Gastroesophageal sphincter (tissue), 3 donors: ENCODE results near the gene CENPQ.

Source experiments
- CTCF ChIP-seq, 4 experiments: fragments of 200-600 bp in 2 of 4; fragments of 450-650 bp in 2 of 4; sonication (generic) in 1 of 4; IDR thresholded peaks; one replicate each; pipeline ENCODE4 v1.5.1; 2017 to 2019; ENCODE audit warnings: antibody characterized with exemption in 4 of 4, mild to moderate bottlenecking in 2 of 4, moderate library complexity in 2 of 4
- EP300 ChIP-seq: sonication (generic); formaldehyde crosslinking; IDR thresholded peaks from one replicate; pipeline ENCODE4 v1.6.1; 2017; ENCODE audit warnings: antibody characterized with exemption, mild to moderate bottlenecking
- POLR2A ChIP-seq, 2 donors: fragments of 450-650 bp; IDR thresholded peaks; one replicate each; pipeline ENCODE4 v1.6.1; 2017; ENCODE audit warnings: antibody characterized with exemption in 2 of 2, mild to moderate bottlenecking in 2 of 2, moderate library complexity in 1 of 2
- POLR2AphosphoS5 ChIP-seq: sonication (generic); formaldehyde crosslinking; IDR thresholded peaks from one replicate; pipeline ENCODE4 v1.6.1; 2017; ENCODE audit warnings: antibody characterized with exemption

- TF ChIP-seq POLR2AphosphoS5 (no peak), CTCF (IDR thresholded peaks at IDR 0.05) (no peak), POLR2A (IDR thresholded peaks at IDR 0.05) (no peak), EP300 (no peak)
Observed at GRCh38 chr6:49430866-49431265, 32.3 kb upstream of the CENPQ start.
